Adrenal gland (tissue), 12 donors: ENCODE measurements around the gene SPAG16. TPM values are rescaled to one million over a fixed set of nuclear protein-coding genes. Genes with fewer than 3 reads are reported as not detected.

Source experiments
- DNase-seq, 7 donors: peaks; one replicate each; pipeline ENCODE4 v3.0.0-alpha.2; 2019 to 2020
- H3K27ac ChIP-seq, 5 donors: fragments of 200-600 bp; sonication (generic) in 4 of 5; 1 replicate in 3 of 5; 2 replicates in 2 of 5; pipeline versions ENCODE4 v1.5.1 to v1.8.0; 2016 to 2020; ENCODE audit warnings: mild to moderate bottlenecking in 1 of 5
- H3K27me3 ChIP-seq: fragments of 200-600 bp; 2 replicates; pipeline ENCODE4 v1.8.0; 2021
- H3K36me3 ChIP-seq, 2 donors: fragments of 200-600 bp; replicated peaks in 1 of 2; 1 replicate in 1 of 2; 2 replicates in 1 of 2; pipeline versions ENCODE4 v1.5.1 to v1.8.0; 2018 to 2022
- H3K4me1 ChIP-seq, 2 donors: fragments of 200-600 bp; replicated peaks in 1 of 2; 1 replicate in 1 of 2; 2 replicates in 1 of 2; pipeline versions ENCODE4 v1.5.1 to v1.8.0; 2018 to 2021
- H3K4me3 ChIP-seq, 4 donors: fragments of 200-600 bp; sonication (generic) in 3 of 4; one replicate each; pipeline ENCODE4 v1.5.1; 2016 to 2018
- H3K9me3 ChIP-seq, 3 donors: fragments of 200-600 bp; sonication (generic) in 1 of 3; replicated peaks in 1 of 3; 1 replicate in 2 of 3; 2 replicates in 1 of 3; pipeline versions ENCODE4 v1.5.1 to v1.8.0; 2016 to 2021
- POLR2A ChIP-seq, 2 donors: fragments of 450-650 bp; IDR thresholded peaks; one replicate each; pipeline ENCODE4 v1.6.1; 2017; ENCODE audit warnings: antibody characterized with exemption in 2 of 2, mild to moderate bottlenecking in 2 of 2, moderate library complexity in 1 of 2
- WGBS, 4 donors: extraction: QIAGEN DNeasy Blood & Tissue Kit in 2 of 4; methylation state at CpG; one replicate each; pipeline versions ENCODE4 v1.1.5 to v1.1.7; 2013 to 2017; 5-methylcytosine and 5-hydroxymethylcytosine counted together
- intact Hi-C, 2 donors: fragments of 100-400 bp; cut with DNase I; formaldehyde crosslinking; loops; one replicate each; pipeline versions ENCODE4 v1.14.1 to v1.15.0; 2022 to 2023
- polyA plus RNA-seq, 3 donors: library from polyadenylated mRNA; stranded (reverse); fragments of 200-250 nt in 2 of 3; fragments of 350-450 nt in 1 of 3; fragmentation: Illumina TruSeq in 1 of 3; extraction: RNeasy Lipid Tissue Mini Kit (QIAGEN cat#74804) in 1 of 3; gene quantifications; one replicate each; pipeline ENCODE4 v1.2.3, GENCODE V29; 2013 to 2014
- total RNA-seq, 9 donors: library from RNA; depleted of rRNA in 4 of 9; stranded (reverse); fragments of >200 nt in 4 of 9; fragments of 120-200 nt in 1 of 9; fragmentation: NEBNext Ultra II Directional in 1 of 9; extraction: Animal tissue kit (Norgen Biotek cat#: 25700) in 1 of 9; gene quantifications; one replicate each; pipeline versions ENCODE4 v1.1.0 to v1.2.4, GENCODE V29; 2013 to 2023
- TF ChIP-seq, protein P1 (sequence below), 6 experiments: fragments of 450-650 bp in 4 of 6; fragments of 200-600 bp in 2 of 6; sonication (generic) in 1 of 6; IDR thresholded peaks; 1 replicate in 5 of 6; 2 replicates in 1 of 6; pipeline versions ENCODE4 v1.5.1 to v1.8.0; 2016 to 2021; ENCODE audit warnings: antibody characterized with exemption in 6 of 6, mild to moderate bottlenecking in 2 of 6, moderate library complexity in 1 of 6
- donor health status: healthy with polysubstance abuse.
- donor health status: Bipolar disorder and iron deficiency.
- donor health status: DM: yes; HTN: yes; CAD: no.
- donor health status: DM: no; HTN: no; CAD: no.
- donor health status: DM: no; HTN: no; CAD: no.
- donor health status: DM: yes; HTN: yes; CAD: no.

Gene SPAG16
- total and polyA plus RNA-seq, 12 donors, result 12.4 to 45.3 (median 21.8) TPM

DNA sequence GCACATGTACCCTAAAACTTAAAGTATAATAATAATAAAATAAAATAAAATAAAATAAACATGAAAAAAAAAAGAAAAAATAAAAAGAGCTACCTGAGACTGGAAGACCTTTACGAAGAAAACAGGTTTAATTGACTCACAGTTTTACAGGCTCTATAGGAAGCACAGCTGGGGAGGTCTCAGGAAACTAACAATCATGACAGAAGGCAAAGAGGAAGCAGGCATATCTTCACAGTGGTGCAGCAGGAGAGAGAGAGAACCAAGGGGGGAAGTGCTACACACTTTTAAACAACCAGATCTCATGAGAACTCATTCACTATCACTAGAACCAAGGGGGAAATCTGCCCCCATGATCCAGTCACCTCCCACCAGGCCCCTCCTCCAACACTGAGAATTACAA is 747.3 kb downstream of the SPAG16 start:
- H3K4me3 ChIP-seq, result no peak overlapping the region
- no peaks in the 10 kb centered on the region for H3K9me3 ChIP-seq
- no peaks in the 10 kb centered on the region for H3K4me1 ChIP-seq
- intact Hi-C loops, result no loop called here
- no peaks in the 10 kb centered on the region for H3K27me3 ChIP-seq
- DNase-seq, result no peak
- no peaks in the 10 kb centered on the region for H3K36me3 ChIP-seq
- 47 to 71% (median 63%) methylated on average over 1 of the region's 1 CpG for WGBS, 4 donors
- TF ChIP-seq POLR2A (IDR thresholded peaks at IDR 0.05), result no peak
- TF ChIP-seq, protein P1, sequence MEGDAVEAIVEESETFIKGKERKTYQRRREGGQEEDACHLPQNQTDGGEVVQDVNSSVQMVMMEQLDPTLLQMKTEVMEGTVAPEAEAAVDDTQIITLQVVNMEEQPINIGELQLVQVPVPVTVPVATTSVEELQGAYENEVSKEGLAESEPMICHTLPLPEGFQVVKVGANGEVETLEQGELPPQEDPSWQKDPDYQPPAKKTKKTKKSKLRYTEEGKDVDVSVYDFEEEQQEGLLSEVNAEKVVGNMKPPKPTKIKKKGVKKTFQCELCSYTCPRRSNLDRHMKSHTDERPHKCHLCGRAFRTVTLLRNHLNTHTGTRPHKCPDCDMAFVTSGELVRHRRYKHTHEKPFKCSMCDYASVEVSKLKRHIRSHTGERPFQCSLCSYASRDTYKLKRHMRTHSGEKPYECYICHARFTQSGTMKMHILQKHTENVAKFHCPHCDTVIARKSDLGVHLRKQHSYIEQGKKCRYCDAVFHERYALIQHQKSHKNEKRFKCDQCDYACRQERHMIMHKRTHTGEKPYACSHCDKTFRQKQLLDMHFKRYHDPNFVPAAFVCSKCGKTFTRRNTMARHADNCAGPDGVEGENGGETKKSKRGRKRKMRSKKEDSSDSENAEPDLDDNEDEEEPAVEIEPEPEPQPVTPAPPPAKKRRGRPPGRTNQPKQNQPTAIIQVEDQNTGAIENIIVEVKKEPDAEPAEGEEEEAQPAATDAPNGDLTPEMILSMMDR (IDR thresholded peaks at IDR 0.05), result no peak
- no peak overlapping the region for H3K27ac ChIP-seq

DNA sequence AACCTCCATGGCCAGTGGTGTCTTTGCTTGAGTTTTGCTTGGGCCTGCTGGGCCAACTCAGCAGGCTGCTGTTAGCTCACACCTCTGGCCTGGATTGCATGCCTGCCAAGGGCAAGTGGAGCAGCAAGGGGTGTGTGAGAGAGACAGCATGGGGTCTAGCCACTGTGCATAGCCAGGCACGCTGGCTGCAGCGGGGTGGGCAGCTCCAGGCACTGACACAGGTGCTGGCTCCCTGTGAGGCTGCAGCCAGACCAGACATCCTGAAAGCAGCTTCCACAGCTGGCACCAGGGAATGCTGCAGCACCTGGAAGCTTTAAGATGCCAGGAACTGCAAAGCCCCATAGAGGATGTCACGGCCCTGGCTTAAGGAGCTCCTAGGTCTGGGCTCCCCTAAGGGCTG is 750.2 kb downstream of the SPAG16 start:
- intact Hi-C loops, result no loop called here
- WGBS, 4 donors, result 80 to 92% (median 89%) methylated on average over 1 to 3 of the region's 3 CpGs; no CpG with 5 or more reads in 1 of the 4 donors
- TF ChIP-seq, protein P1 (IDR thresholded peaks at IDR 0.05), result no peak
- no peak for TF ChIP-seq POLR2A (IDR thresholded peaks at IDR 0.05)
- H3K4me3 ChIP-seq, result no peak overlapping the region
- H3K27ac ChIP-seq, result no peak overlapping the region
- H3K36me3 ChIP-seq, result no peaks in the 10 kb centered on the region
- no peaks in the 10 kb centered on the region for H3K9me3 ChIP-seq
- no peaks in the 10 kb centered on the region for H3K27me3 ChIP-seq
- DNase-seq, result no peak
- no peaks in the 10 kb centered on the region for H3K4me1 ChIP-seq

DNA sequence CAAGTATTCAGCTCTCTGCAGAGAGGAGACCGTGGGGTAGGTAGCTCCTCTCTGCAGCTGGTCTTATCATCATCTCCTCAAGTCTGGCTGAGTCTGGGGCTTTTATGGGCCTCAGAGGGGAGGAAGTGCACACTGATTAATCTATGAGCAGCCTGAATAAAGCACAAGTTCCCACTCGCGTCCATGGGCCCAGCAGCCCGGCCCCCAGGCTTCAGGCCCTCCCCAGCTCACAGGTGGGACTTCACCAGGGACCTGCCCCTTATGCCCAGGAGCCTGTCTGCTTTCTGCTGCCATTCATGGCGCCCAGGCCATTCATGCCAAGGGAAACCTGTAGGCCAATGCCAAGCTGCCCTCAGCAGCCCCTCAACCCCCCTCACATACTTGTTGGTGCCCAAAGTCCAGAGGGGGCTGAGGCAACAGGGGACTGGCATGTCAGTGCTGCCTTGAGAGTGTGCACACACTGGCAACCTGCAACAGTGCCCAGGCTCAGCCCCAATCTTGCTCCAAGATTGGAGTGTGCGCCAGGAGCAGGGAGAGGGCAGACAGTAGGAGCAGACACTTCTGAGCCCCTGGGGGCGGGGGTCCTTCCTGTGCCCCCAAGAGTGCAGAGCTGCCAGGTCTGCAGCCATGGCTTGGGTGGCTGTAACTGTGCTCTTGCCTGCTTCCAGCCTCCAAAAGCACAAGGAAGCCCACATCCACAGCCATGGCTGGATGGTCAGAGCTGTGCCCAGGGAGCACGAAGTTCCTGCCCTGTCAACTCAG is 751.0 kb downstream of the SPAG16 start:
- Histone ChIP-seq H3K9me3 (no peaks in the 10 kb centered on the region), H3K27me3 (no peaks in the 10 kb centered on the region), H3K27ac (no peak overlapping the region), H3K4me3 (no peak overlapping the region), H3K36me3 (no peaks in the 10 kb centered on the region), H3K4me1 (no peaks in the 10 kb centered on the region)
- DNase-seq, result no peak
- TF ChIP-seq POLR2A (IDR thresholded peaks at IDR 0.05), result no peak
- TF ChIP-seq, protein P1 (IDR thresholded peaks at IDR 0.05), result no peak
- WGBS, 4 donors, result 79 to 87% (median 86%) methylated on average over 6 to 8 of the region's 8 CpGs
- intact Hi-C loops, result no loop called here

DNA sequence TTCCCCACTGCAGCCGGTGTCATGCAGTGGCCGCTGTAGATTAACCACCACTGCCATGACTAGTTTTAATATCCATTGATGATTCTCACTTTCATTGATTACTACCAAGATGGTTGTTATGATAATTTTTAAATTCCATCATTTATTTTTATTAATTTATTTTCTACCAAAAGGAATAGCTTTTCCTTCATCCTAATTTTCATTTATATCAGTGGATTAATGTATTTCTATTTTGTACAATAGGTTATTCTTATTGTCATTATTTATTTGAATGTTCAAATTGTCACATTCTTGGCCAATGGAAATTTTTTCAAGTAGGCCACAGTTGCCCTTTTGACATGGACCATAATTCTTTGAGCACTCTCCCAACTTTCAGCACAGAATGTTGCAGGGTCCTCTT is 751.7 kb downstream of the SPAG16 start:
- 90 to 98% (median 91%) methylated on average over 2 of the region's 2 CpGs for WGBS, 4 donors
- no peak for DNase-seq
- no peaks in the 10 kb centered on the region for H3K4me1 ChIP-seq
- no peaks in the 10 kb centered on the region for H3K36me3 ChIP-seq
- H3K27ac ChIP-seq, result no peak overlapping the region
- intact Hi-C loops, result no loop called here
- TF ChIP-seq, protein P1 (IDR thresholded peaks at IDR 0.05), result no peak
- TF ChIP-seq POLR2A (IDR thresholded peaks at IDR 0.05), result no peak
- H3K27me3 ChIP-seq, result no peaks in the 10 kb centered on the region
- no peaks in the 10 kb centered on the region for H3K9me3 ChIP-seq
- no peak overlapping the region for H3K4me3 ChIP-seq
